ENCODE data around the gene FAM98C.
A peak's percentile ranks its signal among the peaks of the same experiment; 100 is the strongest.

The FAM98C gene

DNA sequence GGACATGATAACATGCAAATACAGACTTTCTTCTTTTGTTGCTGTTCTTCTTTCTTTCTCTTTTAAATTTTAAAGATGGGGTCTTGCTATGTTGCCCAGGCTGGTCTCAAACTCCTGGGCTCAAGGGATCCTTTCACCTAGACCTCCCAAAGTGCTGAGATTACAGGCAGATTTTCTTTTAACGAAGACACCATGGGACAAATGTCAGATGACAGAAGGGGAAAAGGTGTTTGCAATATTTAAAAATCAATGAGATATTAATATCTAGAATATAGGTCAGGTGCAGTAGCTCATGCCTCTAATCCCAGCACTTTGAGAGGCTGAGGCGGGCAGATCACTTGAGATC is 26.9 kb downstream of the FAM98C start:
- DNase-seq = no peak
- H3K36me3 ChIP-seq (replicated peaks) = no peaks in the 10 kb centered on the region
- no peak overlapping the region for H3K27ac ChIP-seq
- in situ Hi-C loops (cut with HindIII; ENCODE audit: low pct_ligation_motif_present, low sequenced_read_pairs) = no loop called here
- no peak overlapping the region for H3K4me3 ChIP-seq (ENCODE audit: low read depth, low read length)
- peaks cover 10% of the 10 kb centered on the region for H3K27me3 ChIP-seq (replicated peaks)
- TF ChIP-seq, protein P1, sequence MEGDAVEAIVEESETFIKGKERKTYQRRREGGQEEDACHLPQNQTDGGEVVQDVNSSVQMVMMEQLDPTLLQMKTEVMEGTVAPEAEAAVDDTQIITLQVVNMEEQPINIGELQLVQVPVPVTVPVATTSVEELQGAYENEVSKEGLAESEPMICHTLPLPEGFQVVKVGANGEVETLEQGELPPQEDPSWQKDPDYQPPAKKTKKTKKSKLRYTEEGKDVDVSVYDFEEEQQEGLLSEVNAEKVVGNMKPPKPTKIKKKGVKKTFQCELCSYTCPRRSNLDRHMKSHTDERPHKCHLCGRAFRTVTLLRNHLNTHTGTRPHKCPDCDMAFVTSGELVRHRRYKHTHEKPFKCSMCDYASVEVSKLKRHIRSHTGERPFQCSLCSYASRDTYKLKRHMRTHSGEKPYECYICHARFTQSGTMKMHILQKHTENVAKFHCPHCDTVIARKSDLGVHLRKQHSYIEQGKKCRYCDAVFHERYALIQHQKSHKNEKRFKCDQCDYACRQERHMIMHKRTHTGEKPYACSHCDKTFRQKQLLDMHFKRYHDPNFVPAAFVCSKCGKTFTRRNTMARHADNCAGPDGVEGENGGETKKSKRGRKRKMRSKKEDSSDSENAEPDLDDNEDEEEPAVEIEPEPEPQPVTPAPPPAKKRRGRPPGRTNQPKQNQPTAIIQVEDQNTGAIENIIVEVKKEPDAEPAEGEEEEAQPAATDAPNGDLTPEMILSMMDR (IDR thresholded peaks at IDR 0.05; ENCODE audit: low read depth, low read length, missing control alignments) = no peak

DNA sequence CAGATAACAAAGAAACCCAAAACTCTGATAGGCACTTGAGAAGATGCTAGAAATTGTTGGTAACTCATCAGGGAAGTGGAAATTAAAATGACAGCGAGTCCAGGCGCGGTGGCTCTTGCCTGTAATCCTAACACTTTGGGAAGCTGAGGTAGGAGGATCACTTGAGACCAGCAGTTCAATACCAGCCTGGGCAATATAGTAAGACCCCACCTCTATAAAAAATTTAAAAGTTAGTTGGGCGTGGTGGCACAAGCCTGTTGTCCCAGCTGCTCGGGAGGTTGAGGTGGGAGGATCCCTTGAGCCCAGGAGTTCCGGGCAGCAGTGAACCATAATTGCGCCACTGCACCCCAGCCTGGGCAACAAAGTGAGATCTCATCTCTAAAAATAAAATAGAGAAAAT is 28.0 kb downstream of the FAM98C start:
- H3K27me3 ChIP-seq (replicated peaks) = peaks cover 10% of the 10 kb centered on the region
- DNase-seq = no peak
- H3K4me3 ChIP-seq (ENCODE audit: low read depth, low read length) = no peak overlapping the region
- H3K27ac ChIP-seq = no peak overlapping the region
- TF ChIP-seq, protein P1 (IDR thresholded peaks at IDR 0.05; ENCODE audit: low read depth, low read length, missing control alignments) = no peak
- H3K36me3 ChIP-seq (replicated peaks) = no peaks in the 10 kb centered on the region
- in situ Hi-C loops (cut with HindIII; ENCODE audit: low pct_ligation_motif_present, low sequenced_read_pairs) = no loop called here

GRCh38 chr19:38433268-38433733 is 30.4 kb downstream of the FAM98C start, which contains the start of gene RYR1:
RYR1 (plus strand) TSS chr19:38433691; CDS start chr19:38433830, 139 bp downstream.
- in situ Hi-C loops (cut with HindIII; ENCODE audit: low pct_ligation_motif_present, low sequenced_read_pairs) = no loop called here
- peak; percentile 5 for DNase-seq
- no peaks in the 10 kb centered on the region for H3K36me3 ChIP-seq (replicated peaks)
- H3K27ac ChIP-seq = no peak within 1 kb of the TSS
- peaks cover 10% of the 10 kb centered on the region for H3K27me3 ChIP-seq (replicated peaks)
- H3K4me3 ChIP-seq (ENCODE audit: low read depth, low read length) = no peak within 1 kb of the TSS
- TF ChIP-seq, protein P1 (IDR thresholded peaks at IDR 0.05; ENCODE audit: low read depth, low read length, missing control alignments) = no peak

GRCh38 chr19:38434549-38435051 is 31.7 kb downstream of the FAM98C start:
- Histone ChIP-seq H3K4me3 (ENCODE audit: low read depth, low read length) (no peak overlapping the region), H3K27me3 (replicated peaks) (peaks cover 10% of the 10 kb centered on the region), H3K27ac (no peak overlapping the region), H3K36me3 (replicated peaks) (no peaks in the 10 kb centered on the region)
- in situ Hi-C loops (cut with HindIII; ENCODE audit: low pct_ligation_motif_present, low sequenced_read_pairs) = no loop called here
- DNase-seq = no peak
- TF ChIP-seq, protein P1 (IDR thresholded peaks at IDR 0.05; ENCODE audit: low read depth, low read length, missing control alignments) = no peak

DNA sequence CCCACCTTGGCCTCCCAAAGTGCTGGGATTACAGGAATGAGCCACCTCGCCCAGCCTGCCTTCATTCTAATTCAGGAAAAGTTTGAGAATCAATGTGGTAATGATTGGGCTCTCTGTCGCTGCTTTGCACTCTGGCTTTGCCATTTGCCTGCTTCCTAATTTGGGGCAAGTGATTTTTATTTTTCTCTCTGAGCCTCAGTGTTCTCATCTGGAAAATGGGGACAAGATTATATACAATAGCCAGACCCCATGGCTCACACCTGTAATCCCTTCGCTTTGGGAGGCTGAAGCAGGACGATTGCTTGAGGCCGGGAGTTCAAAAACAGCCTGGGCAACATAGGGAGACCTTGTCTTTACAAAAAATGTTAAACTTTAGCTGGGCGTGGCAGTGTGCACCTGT is 34.4 kb downstream of the FAM98C start:
- in situ Hi-C loops (cut with HindIII; ENCODE audit: low pct_ligation_motif_present, low sequenced_read_pairs) = no loop called here
- Histone ChIP-seq H3K27ac (no peak overlapping the region), H3K36me3 (replicated peaks) (no peaks in the 10 kb centered on the region), H3K4me3 (ENCODE audit: low read depth, low read length) (no peak overlapping the region), H3K27me3 (replicated peaks) (peaks cover 8% of the 10 kb centered on the region)
- TF ChIP-seq, protein P1 (IDR thresholded peaks at IDR 0.05; ENCODE audit: low read depth, low read length, missing control alignments) = no peak
- DNase-seq = no peak

- TF ChIP-seq, protein P1 (IDR thresholded peaks at IDR 0.05; ENCODE audit: low read depth, low read length, missing control alignments) = no peak
- no peak overlapping the region for H3K4me3 ChIP-seq (ENCODE audit: low read depth, low read length)
- no peak overlapping the region for H3K27ac ChIP-seq
- DNase-seq = no peak
- in situ Hi-C loops (cut with HindIII; ENCODE audit: low pct_ligation_motif_present, low sequenced_read_pairs) = no loop called here
- H3K36me3 ChIP-seq (replicated peaks) = no peaks in the 10 kb centered on the region
- peaks cover 8% of the 10 kb centered on the region for H3K27me3 ChIP-seq (replicated peaks)
Observed at GRCh38 chr19:38437917-38438316, 35.0 kb downstream of the FAM98C start.
